GM12878 (cell line): Measurements from ENCODE around the gene SLX4IP. TPM values are rescaled to one million over a fixed set of nuclear protein-coding genes. Genes with fewer than 3 reads are reported as not detected.

Experiments used
- BCL11A ChIP-seq: IDR thresholded peaks from 2 replicates; pipeline ENCODE4 v1.6.1; 2011; ENCODE audit warnings: low read depth, low read length
- BCL3 ChIP-seq: IDR thresholded peaks from 2 replicates; pipeline ENCODE4 v1.6.1; 2011; ENCODE audit warnings: borderline replicate concordance, low read depth, mild to moderate bottlenecking, moderate library complexity, low read length; ENCODE audit not compliant: insufficient read depth, poor library complexity, severe bottlenecking
- BCLAF1 ChIP-seq: fragments of 450-650 bp; IDR thresholded peaks from 2 replicates; pipeline ENCODE4 v1.6.1; 2017; ENCODE audit warnings: antibody characterized with exemption, mild to moderate bottlenecking, moderate library complexity
- DPF2 ChIP-seq: fragments of 450-650 bp; IDR thresholded peaks from 2 replicates; pipeline ENCODE4 v1.6.1; 2017; ENCODE audit warnings: mild to moderate bottlenecking
- GATAD2B ChIP-seq: fragments of 450-650 bp; conservative IDR thresholded peaks from 2 replicates; pipeline ENCODE4 v1.6.1; 2017; ENCODE audit warnings: low read depth, mild to moderate bottlenecking, moderate library complexity
- HDAC6 ChIP-seq: fragments of 200-600 bp; sonication (generic); IDR thresholded peaks from one replicate; pipeline ENCODE4 v1.8.0; 2017; ENCODE audit warnings: antibody characterized with exemption; ENCODE audit not compliant: unreplicated experiment
- HDGF ChIP-seq: fragments of 450-650 bp; IDR thresholded peaks from 2 replicates; pipeline ENCODE4 v1.6.1; 2016; ENCODE audit warnings: antibody characterized with exemption
- LARP7 ChIP-seq: fragments of 450-650 bp; IDR thresholded peaks from 2 replicates; pipeline ENCODE4 v1.6.1; 2017; ENCODE audit warnings: mild to moderate bottlenecking
- MEF2A ChIP-seq: IDR thresholded peaks from 2 replicates; pipeline ENCODE4 v1.6.1; 2011; ENCODE audit warnings: low read depth, mild to moderate bottlenecking, low read length, moderate library complexity; ENCODE audit not compliant: insufficient read depth
- NKRF ChIP-seq: fragments of 450-650 bp; conservative IDR thresholded peaks from 2 replicates; pipeline ENCODE4 v1.6.1; 2017; ENCODE audit warnings: mild to moderate bottlenecking, moderate library complexity
- NR2F1 ChIP-seq: fragments of 450-650 bp; conservative IDR thresholded peaks from 2 replicates; pipeline ENCODE4 v1.6.1; 2017; ENCODE audit warnings: mild to moderate bottlenecking
- PAX5 ChIP-seq: IDR thresholded peaks from 2 replicates; pipeline ENCODE4 v1.6.1; 2011; ENCODE audit warnings: low read depth, low read length, borderline replicate concordance
- POU2F2 ChIP-seq: IDR thresholded peaks from 3 replicates; pipeline ENCODE4 v1.6.1; 2011; ENCODE audit warnings: low read depth, mild to moderate bottlenecking, low read length, borderline replicate concordance
- RELA ChIP-seq: fragments of 450-650 bp; IDR thresholded peaks from 2 replicates; pipeline ENCODE4 v1.8.0; 2014; ENCODE audit warnings: borderline replicate concordance; ENCODE audit not compliant: partially characterized antibody
- TAF1 ChIP-seq: IDR thresholded peaks from 2 replicates; pipeline ENCODE4 v1.6.1; 2011; ENCODE audit warnings: mild to moderate bottlenecking, low read depth, low read length, borderline replicate concordance
- TCF12 ChIP-seq: IDR thresholded peaks from 2 replicates; pipeline ENCODE4 v1.6.1; 2011; ENCODE audit warnings: low read depth, mild to moderate bottlenecking, low read length
- ZNF207 ChIP-seq: fragments of 450-650 bp; IDR thresholded peaks from 2 replicates; pipeline ENCODE4 v1.6.1; 2014; ENCODE audit warnings: antibody characterized with exemption, mild to moderate bottlenecking, borderline replicate concordance
- ZNF384 ChIP-seq: IDR thresholded peaks from 2 replicates; pipeline ENCODE4 v1.6.1; 2012; ENCODE audit warnings: low read depth, mild to moderate bottlenecking, low read length, improper control_type of control experiment, borderline replicate concordance
- ZNF687 ChIP-seq: fragments of 450-650 bp; IDR thresholded peaks from 2 replicates; pipeline ENCODE4 v1.6.1; 2017; ENCODE audit warnings: mild to moderate bottlenecking, moderate library complexity
- polyA plus RNA-seq, 11 experiments: library from polyadenylated mRNA; depleted of rRNA in 4 of 11; unstranded in 6 of 11; stranded (reverse) in 5 of 11; fragments of >200 nt; fragmentation: Nextera tagmentation in 4 of 11; fragmentation: Illumina TruSeq in 1 of 11; extraction: Ambion mirVana in 4 of 11; extraction: Trizol in 1 of 11; gene quantifications; 1 replicate in 1 of 11; 2 replicates in 10 of 11; pipeline versions ENCODE4 v1.2.1 to v1.2.3, GENCODE V29; 2011 to 2016; ENCODE audit warnings: inconsistent platforms in 2 of 11, missing spikeins in 2 of 11, low read depth in 1 of 11
- total RNA-seq, 4 experiments: library from RNA; depleted of rRNA in 3 of 4; stranded (reverse); fragments of >200 nt in 3 of 4; fragmentation: Illumina TruSeq in 1 of 4; extraction: Trizol in 1 of 4; gene quantifications; 2 replicates each; pipeline versions ENCODE4 v1.2.1 to v1.2.3, GENCODE V29; 2013 to 2021

Gene SLX4IP
- total and polyA plus RNA-seq, 10 of the 15 experiments (the other 5 are each of a cell fraction or from before 2014, with no cell fraction given), result 2.2 to 11.0 (median 6.3) TPM

- TF ChIP-seq NKRF, result peak; percentile 60
- peak; percentile 96 for TF ChIP-seq POU2F2
- 0 out of 2 replicates have a peak, but pooled peaks have one; percentile 38 for TF ChIP-seq HDGF
- 0 out of 2 replicates have a peak, but pooled peaks have one; percentile 40 for TF ChIP-seq BCLAF1
- TF ChIP-seq GATAD2B, result peak; percentile 97
- TF ChIP-seq ZNF687, result peak; percentile 69
- no peak for TF ChIP-seq MEF2A
- peak; percentile 85 for TF ChIP-seq LARP7
- no peak for TF ChIP-seq ZNF384
- 0 out of 2 replicates have a peak, but pooled peaks have one; percentile 43 for TF ChIP-seq ZNF207
- no peak for TF ChIP-seq BCL11A
- TF ChIP-seq BCL3, result peak; percentile 40
- TF ChIP-seq NR2F1, result peak; percentile 55; the same call in 1 of the 2 replicates
- no peak for TF ChIP-seq HDAC6
- TF ChIP-seq PAX5, result 0 out of 2 replicates have a peak, but pooled peaks have one; percentile 19
- peak; percentile 89 for TF ChIP-seq DPF2
- TF ChIP-seq TAF1, result peak; percentile 29; the same call in 1 of the 2 replicates
- TF ChIP-seq RELA, result no peak
- peak; percentile 39; the same call in 1 of the 2 replicates for TF ChIP-seq TCF12
These were observed 239.0 kb downstream of the SLX4IP start, which contains the start of gene JAG1 (continued) for GRCh38 chr20:10673842-10674683.
